Body of pancreas (tissue), 4 donors: ENCODE data around the gene ABCC8.

Experiments used
- CTCF ChIP-seq, 7 experiments: fragments of 450-650 bp in 4 of 7; fragments of 200-600 bp in 3 of 7; sonication (generic) in 3 of 7; IDR thresholded peaks; one replicate each; pipeline ENCODE4 v1.5.1; 2016 to 2019; ENCODE audit warnings: antibody characterized with exemption in 7 of 7
- POLR2A ChIP-seq, 3 donors: fragments of 450-650 bp; IDR thresholded peaks; one replicate each; pipeline ENCODE4 v1.6.1; 2016; ENCODE audit warnings: antibody characterized with exemption in 3 of 3, mild to moderate bottlenecking in 2 of 3

GRCh38 chr11:17463546-17464174 is 13.0 kb downstream of the ABCC8 start:
- no peak for TF ChIP-seq CTCF (IDR thresholded peaks at IDR 0.05)
- no peak for TF ChIP-seq POLR2A (IDR thresholded peaks at IDR 0.05)
